Mesothelial cell of epicardium (in vitro differentiated cells): ENCODE measurements around the gene PLEKHD1. TPM values are rescaled to one million over a fixed set of nuclear protein-coding genes. Genes with fewer than 3 reads are reported as not detected.

ENCODE experiments used
- DNase-seq, 2 experiments: peaks; one replicate each; pipeline ENCODE4 v3.0.0; 2021; ENCODE audit warnings: low spot score in 2 of 2; ENCODE audit not compliant: unreplicated experiment in 2 of 2
- H3K27ac Mint-ChIP-seq: 2 replicates; pipeline ENCODE4 v1.8.0; 2021; ENCODE audit warnings: mixed read lengths
- H3K27me3 Mint-ChIP-seq: 2 replicates; pipeline ENCODE4 v1.8.0; 2021; ENCODE audit warnings: low read depth, mixed read lengths
- H3K36me3 Mint-ChIP-seq: 2 replicates; pipeline ENCODE4 v1.8.0; 2021; ENCODE audit warnings: mixed read lengths
- H3K4me1 Mint-ChIP-seq: 2 replicates; pipeline ENCODE4 v1.8.0; 2021; ENCODE audit warnings: mixed read lengths
- H3K4me3 Mint-ChIP-seq: 2 replicates; pipeline ENCODE4 v1.8.0; 2021; ENCODE audit warnings: mild to moderate bottlenecking, moderate library complexity, mixed read lengths
- H3K9me3 Mint-ChIP-seq: 2 replicates; pipeline ENCODE4 v1.8.0; 2021; ENCODE audit warnings: mixed read lengths
- total RNA-seq: library from RNA; stranded (reverse); gene quantifications from 3 replicates; pipeline ENCODE4 v1.2.1, GENCODE V29; 2021
- TF ChIP-seq, protein P1 (sequence below): fragments of 200-600 bp; sonication (generic); IDR thresholded peaks from one replicate; pipeline ENCODE4 v1.5.0; 2021; ENCODE audit warnings: antibody characterized with exemption; ENCODE audit not compliant: unreplicated experiment

The PLEKHD1 gene
- total RNA-seq, 1 donor from 2014 or later: 0.20 TPM

DNA sequence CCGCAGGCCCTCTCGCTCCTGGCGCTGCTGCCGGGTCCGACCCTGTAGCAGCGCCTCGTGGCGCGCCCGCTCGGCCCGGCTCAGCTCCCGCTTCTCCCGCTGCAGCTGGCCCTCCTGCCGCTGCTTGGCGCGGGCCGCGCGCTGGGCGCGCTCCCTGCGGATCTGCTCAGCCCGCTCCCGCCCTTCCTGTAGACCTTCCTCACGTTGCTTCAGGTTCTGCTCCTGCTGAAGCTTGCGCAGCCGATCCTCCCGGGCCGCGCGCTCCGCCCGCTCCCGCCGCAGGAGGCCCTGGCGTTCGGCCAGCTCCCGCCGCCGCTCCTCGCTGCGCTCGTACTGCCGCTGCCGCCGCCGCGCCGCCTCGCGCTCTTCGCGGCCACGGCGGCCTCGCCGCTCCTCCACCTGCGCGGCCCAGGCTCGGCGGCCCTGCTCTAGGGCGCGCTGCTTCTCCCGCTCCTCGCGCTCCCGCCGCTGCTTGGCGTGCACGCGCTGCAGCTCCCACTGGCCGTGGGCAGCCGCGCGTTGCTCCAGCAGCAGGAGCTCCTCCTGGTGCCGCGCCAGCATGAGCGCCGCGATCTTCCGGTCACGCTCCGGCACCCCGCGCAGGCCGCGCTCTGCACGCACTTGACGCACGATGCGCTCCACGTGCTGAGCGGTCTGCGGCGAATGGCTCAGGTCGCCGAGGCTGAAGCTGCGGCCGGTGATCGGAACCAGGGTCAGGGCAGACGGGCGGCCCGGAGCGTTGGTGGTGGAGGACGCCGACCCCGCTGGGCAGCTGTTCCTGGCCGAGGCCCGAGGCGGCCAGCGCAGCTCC, 87.7 kb downstream of the PLEKHD1 start:
- TF ChIP-seq, protein P1, sequence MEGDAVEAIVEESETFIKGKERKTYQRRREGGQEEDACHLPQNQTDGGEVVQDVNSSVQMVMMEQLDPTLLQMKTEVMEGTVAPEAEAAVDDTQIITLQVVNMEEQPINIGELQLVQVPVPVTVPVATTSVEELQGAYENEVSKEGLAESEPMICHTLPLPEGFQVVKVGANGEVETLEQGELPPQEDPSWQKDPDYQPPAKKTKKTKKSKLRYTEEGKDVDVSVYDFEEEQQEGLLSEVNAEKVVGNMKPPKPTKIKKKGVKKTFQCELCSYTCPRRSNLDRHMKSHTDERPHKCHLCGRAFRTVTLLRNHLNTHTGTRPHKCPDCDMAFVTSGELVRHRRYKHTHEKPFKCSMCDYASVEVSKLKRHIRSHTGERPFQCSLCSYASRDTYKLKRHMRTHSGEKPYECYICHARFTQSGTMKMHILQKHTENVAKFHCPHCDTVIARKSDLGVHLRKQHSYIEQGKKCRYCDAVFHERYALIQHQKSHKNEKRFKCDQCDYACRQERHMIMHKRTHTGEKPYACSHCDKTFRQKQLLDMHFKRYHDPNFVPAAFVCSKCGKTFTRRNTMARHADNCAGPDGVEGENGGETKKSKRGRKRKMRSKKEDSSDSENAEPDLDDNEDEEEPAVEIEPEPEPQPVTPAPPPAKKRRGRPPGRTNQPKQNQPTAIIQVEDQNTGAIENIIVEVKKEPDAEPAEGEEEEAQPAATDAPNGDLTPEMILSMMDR: no peak
- Mint-ChIP-seq H3K27ac (no peak overlapping the region), H3K4me1 (peaks cover 9% of the 10 kb centered on the region), H3K27me3 (peaks cover 51% of the 10 kb centered on the region), H3K9me3 (no peaks in the 10 kb centered on the region), H3K4me3 (no peak overlapping the region), H3K36me3 (no peaks in the 10 kb centered on the region)
- no peak for DNase-seq

DNA sequence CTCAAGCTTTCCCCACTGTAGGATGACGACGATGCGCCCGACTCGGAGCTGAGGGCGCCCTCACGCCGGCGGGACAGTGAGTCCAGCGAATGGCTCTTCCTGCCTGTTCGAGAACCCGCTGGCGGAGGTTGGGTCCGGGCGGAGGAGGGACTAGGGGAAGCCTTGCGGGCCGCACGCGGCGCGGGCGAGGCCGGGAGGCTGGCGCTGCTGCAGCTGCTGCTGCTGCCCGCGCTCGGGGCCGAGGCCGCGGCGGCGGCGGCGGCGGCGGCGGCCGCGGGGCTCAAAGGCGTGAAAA, 88.3 kb downstream of the PLEKHD1 start:
- Mint-ChIP-seq H3K27ac (no peak overlapping the region), H3K9me3 (no peaks in the 10 kb centered on the region)
- DNase-seq: no peak

DNA sequence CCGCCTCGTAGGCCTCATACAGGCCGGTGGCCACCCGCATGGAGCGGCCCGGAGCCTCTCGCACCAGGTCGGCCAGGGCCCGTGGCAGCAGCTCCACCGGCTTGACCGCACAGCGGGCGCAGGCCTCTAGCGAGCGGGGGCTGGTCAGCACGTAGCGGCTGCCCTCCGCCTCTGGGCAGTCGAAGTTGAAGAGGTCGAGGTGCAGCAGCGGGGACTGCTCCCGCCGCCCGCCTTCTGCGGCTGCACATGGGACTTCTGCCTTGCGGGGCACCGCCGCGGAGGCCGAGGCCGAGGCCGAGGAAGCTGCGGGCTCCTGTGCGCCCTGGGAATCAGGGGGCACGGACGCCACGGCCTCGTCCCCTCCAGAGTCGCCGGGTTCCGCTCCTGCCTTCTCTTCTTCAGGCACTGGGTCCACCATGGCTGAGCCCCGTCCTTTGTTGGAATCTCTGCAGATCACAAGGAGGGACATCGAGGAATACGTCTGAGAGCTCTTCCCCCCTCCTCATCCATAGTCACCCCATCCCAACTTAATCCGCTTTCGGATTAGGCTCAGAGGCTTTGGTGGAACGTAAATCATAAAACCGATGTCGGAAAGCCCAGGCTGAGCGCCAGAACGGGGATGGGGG, 88.8 kb downstream of the PLEKHD1 start:
- TF ChIP-seq, protein P1: no peak
- no peak overlapping the region for H3K27ac Mint-ChIP-seq
- no peaks in the 10 kb centered on the region for H3K36me3 Mint-ChIP-seq
- peak overlapping the region; percentile 72 for H3K4me3 Mint-ChIP-seq
- DNase-seq: no peak
- H3K9me3 Mint-ChIP-seq: no peaks in the 10 kb centered on the region
- peaks cover 9% of the 10 kb centered on the region for H3K4me1 Mint-ChIP-seq
- peaks cover 50% of the 10 kb centered on the region for H3K27me3 Mint-ChIP-seq

More for the DNA sequence above, 88.3 kb downstream of the PLEKHD1 start:
- Mint-ChIP-seq H3K36me3 (no peaks in the 10 kb centered on the region), H3K27me3 (peaks cover 50% of the 10 kb centered on the region), H3K4me3 (no peak overlapping the region), H3K4me1 (peaks cover 9% of the 10 kb centered on the region)
- TF ChIP-seq, protein P1: no peak

DNA sequence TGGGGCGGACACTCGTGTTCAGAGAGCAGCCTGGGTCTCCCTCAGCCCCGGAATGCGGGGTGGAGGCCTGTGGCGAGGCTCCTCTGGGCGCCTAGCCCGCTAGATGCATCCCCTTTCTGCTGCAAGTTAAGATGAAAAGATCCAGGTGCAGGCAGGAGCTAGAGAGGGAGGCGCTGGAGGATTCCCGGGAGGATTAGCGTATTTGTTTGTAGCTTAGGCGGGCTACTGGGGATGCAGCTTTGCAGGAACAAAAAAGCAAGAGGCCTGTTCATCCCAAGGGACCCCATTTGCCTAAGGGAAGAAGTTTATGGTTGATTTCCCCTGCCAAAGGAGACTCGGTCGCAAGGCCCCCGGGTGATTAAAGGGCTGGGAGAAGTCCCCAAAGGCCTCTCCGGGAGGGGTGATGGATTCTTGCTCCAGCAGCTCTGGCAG, 89.3 kb downstream of the PLEKHD1 start:
- TF ChIP-seq, protein P1: no peak
- Mint-ChIP-seq H3K27ac (no peak overlapping the region), H3K4me1 (peaks cover 9% of the 10 kb centered on the region), H3K27me3 (peaks cover 52% of the 10 kb centered on the region), H3K9me3 (no peaks in the 10 kb centered on the region), H3K4me3 (peak overlapping the region; percentile 72), H3K36me3 (no peaks in the 10 kb centered on the region)
- DNase-seq: peak in 1 of 2 experiments; percentile 44

DNA sequence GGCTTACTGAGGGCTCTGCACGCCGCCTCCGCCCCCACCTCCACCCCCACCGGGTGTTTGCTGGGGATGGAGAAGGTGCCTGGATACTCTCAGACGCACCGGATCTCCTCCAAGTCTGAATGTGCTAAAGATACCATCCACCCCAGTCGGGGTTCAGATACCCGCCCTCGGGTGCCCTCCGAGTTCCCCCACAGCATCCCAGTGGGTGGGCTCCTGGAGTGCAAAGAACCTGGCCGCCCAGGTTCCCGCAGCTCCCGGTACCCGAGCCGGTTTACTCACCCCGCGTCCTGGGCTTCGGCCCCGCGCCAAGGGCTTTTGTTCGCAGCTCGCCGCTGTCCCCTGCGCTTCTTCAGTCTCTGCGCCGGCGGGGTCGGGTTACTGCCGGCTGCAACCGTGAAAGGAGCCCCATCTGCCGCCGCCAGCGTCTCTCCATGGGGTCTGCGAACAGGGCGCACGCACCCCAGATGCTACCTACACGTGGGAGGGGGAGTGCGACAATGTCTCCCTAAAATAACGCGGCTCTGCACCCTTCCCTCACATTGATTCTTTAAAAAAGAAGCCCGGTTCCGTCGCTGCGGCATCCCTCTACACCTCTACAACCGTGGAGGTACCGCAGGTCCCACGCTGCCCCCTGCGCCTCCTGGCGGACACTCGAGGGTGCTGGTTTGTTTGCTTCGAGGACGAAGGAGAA, 89.9 kb downstream of the PLEKHD1 start, which contains the start of gene CCDC177:
Gene CCDC177, minus strand, starts transcription at position 609 of the 691 bp plus-strand sequence. CDS start 1,249 bp downstream, outside the sequence.
- Mint-ChIP-seq H3K27me3 (peaks cover 54% of the 10 kb centered on the region), H3K36me3 (no peaks in the 10 kb centered on the region), H3K27ac (peak within 1 kb of the TSS; percentile 11), H3K4me1 (peaks cover 9% of the 10 kb centered on the region), H3K9me3 (no peaks in the 10 kb centered on the region), H3K4me3 (peak within 1 kb of the TSS; percentile 72)
- peak; percentile 62 to 84 for DNase-seq
- TF ChIP-seq, protein P1: peak; percentile 87
